ENCODE results near the gene ALG12.
A peak's percentile ranks its signal among the peaks of the same experiment; 100 is the strongest.

Gene ALG12

DNA sequence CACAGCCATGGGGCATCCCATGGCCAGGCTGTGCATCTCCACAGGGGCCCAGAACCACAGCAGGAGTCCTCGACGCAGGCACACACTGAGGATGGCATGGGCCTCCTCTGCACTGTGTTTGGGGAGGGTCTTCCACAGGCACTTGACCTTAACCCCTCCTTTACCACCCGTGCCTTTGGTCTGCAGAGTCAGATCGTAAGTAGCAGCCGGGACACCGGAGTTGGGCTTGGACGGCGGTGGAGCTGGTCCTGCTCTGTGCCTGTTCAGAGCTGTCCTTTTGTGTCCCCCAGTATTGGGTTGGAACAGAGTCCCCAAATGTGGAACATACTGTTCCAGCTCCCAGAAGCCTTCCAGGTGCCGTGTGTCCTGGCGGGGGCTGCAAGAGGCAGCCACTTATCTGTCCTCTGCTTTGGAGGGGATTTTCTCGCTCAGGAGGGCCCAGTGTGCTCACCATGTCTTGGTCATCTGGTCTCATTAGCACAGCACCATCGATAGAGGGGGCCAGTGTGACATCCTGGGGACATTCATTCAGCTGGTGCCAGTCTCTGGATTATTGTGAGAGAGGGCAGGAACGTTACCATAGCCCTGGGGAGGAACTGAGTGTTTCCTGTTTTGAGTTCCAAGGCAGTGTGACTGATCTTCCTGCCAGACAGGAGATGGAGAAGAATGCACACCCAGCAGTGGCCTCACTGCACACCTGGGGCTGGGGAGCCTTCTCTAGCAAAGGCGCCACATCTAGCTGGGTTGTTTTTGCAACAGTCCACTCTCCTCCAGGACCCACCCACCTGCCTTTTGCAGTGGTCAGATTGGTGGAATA, 12.6 kb upstream of the ALG12 start:
- H3K4me3 ChIP-seq (ENCODE audit: low read depth, low read length): no peak overlapping the region
- TF ChIP-seq, protein P1, sequence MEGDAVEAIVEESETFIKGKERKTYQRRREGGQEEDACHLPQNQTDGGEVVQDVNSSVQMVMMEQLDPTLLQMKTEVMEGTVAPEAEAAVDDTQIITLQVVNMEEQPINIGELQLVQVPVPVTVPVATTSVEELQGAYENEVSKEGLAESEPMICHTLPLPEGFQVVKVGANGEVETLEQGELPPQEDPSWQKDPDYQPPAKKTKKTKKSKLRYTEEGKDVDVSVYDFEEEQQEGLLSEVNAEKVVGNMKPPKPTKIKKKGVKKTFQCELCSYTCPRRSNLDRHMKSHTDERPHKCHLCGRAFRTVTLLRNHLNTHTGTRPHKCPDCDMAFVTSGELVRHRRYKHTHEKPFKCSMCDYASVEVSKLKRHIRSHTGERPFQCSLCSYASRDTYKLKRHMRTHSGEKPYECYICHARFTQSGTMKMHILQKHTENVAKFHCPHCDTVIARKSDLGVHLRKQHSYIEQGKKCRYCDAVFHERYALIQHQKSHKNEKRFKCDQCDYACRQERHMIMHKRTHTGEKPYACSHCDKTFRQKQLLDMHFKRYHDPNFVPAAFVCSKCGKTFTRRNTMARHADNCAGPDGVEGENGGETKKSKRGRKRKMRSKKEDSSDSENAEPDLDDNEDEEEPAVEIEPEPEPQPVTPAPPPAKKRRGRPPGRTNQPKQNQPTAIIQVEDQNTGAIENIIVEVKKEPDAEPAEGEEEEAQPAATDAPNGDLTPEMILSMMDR (IDR thresholded peaks at IDR 0.05; ENCODE audit: low read depth, low read length): peak; percentile 51

DNA sequence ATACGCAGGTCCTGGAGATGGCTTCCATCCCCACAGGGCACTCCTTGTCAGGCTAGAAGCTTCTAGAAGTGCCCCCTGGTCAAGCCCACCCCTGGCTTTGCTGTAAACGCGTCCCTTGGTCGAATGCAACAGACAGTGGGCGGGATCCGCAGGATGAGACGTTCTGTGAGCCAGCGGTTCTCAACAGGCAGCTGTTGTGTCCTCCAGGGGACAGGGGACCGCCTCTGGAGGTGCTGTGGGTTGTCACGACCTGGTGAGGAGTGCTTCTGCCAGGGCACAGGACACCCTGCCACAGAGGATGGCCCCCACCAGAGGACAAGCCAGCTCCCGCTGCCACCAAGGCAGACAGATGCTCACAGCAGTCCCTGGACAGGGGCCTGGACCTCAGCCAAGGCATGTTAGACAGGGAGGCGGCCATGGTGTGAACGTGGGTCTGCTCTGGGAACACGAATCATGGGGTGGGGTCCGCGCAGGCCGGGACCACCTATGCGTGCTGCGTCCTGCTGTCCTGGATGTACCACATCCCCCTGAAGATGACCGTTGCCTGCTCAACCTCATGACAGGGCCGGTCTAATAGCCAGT, 11.8 kb upstream of the ALG12 start:
- H3K4me3 ChIP-seq (ENCODE audit: low read depth, low read length): no peak overlapping the region
- TF ChIP-seq, protein P1 (IDR thresholded peaks at IDR 0.05; ENCODE audit: low read depth, low read length): no peak

DNA sequence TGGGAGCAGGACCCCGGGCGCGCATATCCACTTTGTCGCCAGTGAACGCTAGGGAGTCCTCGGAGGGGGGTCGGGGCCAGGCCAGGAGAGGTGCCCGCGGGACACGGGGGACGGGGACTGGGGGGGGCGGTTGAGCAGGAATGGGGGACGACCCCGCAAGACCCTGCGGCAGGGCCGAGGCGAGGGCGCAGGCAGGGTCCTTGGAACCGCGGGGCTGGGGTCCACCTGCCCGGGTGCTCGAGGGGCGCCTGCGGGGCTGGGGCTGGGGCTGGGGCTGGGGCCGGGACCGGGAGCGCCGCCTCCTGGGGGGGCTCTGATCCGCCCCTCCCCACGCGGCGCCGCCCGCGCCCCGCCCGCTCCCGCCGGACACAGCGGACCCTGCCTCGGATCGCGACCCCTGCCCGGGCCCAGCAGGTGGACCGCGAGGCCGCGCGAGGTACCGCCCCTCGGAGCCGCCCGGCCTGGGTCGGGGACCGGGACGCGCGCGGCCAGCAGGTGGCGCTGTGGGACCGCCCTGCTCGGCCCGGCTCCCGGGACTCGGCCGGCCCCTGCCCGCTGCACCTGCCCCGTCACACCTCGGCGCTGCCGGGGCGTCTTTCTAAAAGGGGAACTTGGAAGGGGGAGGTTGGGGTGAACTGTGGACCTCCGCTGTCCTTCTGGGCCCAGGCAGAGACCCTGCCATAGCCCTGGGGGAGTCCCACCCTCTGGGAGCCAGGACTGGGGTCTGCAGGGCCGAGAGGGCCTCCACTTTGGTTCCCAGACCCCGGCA, 11.2 kb upstream of the ALG12 start:
- H3K4me3 ChIP-seq (ENCODE audit: low read depth, low read length): no peak overlapping the region

DNA sequence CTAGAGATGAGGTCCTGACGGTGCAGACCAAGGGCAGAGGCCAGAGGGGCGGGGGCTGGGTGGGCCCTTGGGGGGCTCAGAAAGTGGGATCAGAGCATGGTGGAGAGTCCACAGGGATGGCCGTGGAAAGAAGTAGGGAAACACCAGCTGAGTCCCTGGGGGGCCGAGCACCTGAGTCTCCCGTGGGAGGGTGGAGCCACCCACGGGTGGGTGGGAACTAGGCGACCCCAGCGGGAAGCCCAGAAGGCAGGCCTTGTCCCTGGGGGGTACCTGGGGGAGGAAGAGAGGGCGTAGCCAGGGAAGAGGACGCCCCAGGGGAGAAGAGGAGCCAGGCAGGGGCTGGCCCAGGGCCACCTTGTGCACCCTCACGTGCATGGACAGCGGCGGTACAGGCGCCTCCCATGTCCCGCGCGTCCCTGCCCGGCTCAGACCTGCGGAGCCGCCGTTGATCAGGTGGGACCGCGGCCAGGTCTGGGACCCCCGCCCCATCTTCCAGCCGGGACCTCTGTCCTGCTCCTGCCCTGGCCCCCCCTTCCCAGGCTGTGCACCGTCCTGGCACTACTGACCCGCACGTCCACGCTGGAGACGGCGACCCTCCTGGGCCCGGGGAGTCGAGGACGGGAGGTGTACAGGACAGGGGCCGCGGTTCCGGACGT, 10.4 kb upstream of the ALG12 start:
- no peak overlapping the region for H3K4me3 ChIP-seq (ENCODE audit: low read depth, low read length)
- TF ChIP-seq, protein P1 (IDR thresholded peaks at IDR 0.05; ENCODE audit: low read depth, low read length): no peak

More for the DNA sequence above, 11.2 kb upstream of the ALG12 start:
- TF ChIP-seq, protein P1 (IDR thresholded peaks at IDR 0.05; ENCODE audit: low read depth, low read length): peak; percentile 32

DNA sequence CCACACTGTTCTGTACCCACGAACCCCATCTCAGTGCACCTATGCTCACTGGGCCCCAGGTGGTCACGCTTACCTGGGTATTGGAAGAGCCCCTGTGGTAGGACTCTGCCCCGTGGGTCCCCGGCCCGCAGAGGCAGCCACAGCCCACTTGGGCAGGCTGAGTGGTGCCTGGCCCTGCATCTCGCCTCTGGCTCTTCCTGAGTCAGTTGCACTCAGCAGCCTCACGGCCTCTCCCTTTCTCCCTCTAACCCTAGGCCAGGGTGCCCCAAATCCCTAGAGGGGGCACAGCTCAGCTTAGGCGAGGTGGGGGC, 9.9 kb upstream of the ALG12 start:
- H3K4me3 ChIP-seq (ENCODE audit: low read depth, low read length): no peak overlapping the region
- TF ChIP-seq, protein P1 (IDR thresholded peaks at IDR 0.05; ENCODE audit: low read depth, low read length): no peak

DNA sequence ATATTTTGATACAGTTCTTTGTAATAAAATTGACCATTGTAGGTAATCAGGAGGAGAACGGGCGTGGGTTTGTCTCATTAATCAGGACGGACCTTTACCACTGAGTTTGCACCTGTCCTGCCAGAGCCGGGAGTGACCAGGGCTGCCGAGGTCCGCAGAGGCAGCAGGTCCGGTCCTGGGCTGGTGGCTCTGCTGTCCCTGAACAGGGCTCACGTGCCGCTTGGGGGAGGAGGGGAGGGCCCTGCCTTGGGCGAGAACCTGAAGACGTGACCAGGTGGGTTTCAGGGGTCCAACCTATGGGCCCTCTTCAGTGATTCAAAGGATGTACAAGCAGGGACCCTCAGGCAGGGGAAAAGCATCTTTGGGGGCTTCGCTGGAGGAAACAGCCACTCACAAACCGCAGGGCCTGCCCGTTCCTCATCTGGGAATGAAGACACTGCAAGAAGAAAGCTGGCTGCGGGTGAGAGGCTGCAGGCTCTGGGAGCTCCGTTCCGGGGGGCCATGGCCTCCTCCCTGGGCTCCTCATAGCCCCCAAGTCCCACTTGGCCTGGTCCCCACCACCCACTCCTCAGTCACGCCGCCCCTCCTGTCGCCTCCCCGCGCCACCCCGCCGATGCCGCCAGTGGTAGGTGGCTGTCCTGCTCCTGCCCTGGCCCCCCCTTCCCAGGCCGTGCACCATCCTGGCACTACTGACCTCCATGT, 9.4 kb upstream of the ALG12 start:
- TF ChIP-seq, protein P1 (IDR thresholded peaks at IDR 0.05; ENCODE audit: low read depth, low read length): no peak
- H3K4me3 ChIP-seq (ENCODE audit: low read depth, low read length): no peak overlapping the region

Data from WI38 (cell line).